Cardiac ventricle fibroblast (primary cell): ENCODE results near the gene DENND5B. TPM values are rescaled to one million over a fixed set of nuclear protein-coding genes. Genes with fewer than 3 reads are reported as not detected.

Experiments used
- total RNA-seq: library from RNA; depleted of rRNA; stranded (reverse); fragments of >200 nt; gene quantifications from 2 replicates; pipeline ENCODE4 v1.2.3, GENCODE V29; 2015

DENND5B gene
- total RNA-seq = 6.4 and 7.6 TPM in 2 replicates

DNA sequence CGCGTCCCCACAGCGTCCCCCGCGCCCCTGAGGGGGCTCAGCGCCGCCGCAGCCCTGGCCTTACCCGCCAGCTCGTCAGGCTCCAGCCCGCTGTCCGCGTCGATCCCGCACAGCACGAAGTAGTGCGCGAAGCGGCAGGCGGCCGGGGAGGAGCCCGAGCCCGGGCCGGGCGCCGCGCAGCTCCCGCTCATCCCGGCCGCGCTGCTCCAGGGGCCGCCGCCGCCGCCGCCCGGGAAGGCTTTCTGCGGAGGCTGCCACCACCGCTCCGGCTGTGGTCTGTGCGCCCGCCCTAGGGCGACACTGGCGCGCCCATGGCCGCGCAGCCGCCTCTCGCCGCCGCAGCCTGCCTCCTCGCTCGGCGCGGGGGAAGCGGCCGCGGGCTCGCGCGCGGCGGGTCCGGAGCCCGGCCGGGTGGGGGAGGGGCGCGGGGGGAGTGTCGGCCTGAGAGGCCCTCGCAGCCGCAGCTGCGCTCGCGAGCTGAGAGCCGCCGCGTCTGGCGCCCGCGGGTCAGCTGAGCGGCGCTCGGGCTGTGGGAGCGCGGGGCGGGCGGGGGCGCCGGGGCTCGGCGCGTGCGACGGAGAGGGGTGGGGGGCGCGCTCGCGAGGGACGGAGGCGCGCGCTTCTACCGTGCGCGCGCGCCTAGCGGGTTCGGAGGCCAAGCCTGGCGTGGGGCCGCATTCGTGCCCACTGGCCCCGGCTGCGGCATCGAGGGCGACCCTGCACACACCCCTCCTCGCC lies at the start of gene DENND5B:
Gene DENND5B (minus strand): TSS at position 495 of the 738 bp plus-strand sequence. CDS start 304 bp downstream, at position 191.

Other genes starting within 250 kb of the DENND5B start
- gene ETFBKMT, start 68.6 kb upstream of the DENND5B start, total RNA-seq = 2.6 and 4.1 TPM in 2 replicates
- gene AMN1, start 137.9 kb upstream of the DENND5B start, total RNA-seq = 5.6 and 7.6 TPM in 2 replicates